ENCODE data around the gene PRR7.
"Not testable (repeated sequence)": the region's sequence is repeated elsewhere in the genome, so short reads cannot be mapped to it uniquely, and the experiment has no call there.

PRR7 gene

GRCh38 chr5:177446200-177447065 is at the start of gene PRR7:
TSS of gene PRR7 (plus strand) at chr5:177446814. CDS start at chr5:177455068, 8,254 bp downstream.
- DNase-seq (ENCODE audit: low read depth, low spot score), result no peak

- DNase-seq (ENCODE audit: low read depth, low spot score), result no peak
Measured at GRCh38 chr5:177397875-177398390, 48.7 kb upstream of the PRR7 start.

GRCh38 chr5:177399997-177400868 is 46.4 kb upstream of the PRR7 start, which contains the start of gene PFN3:
TSS of gene PFN3 (minus strand) at chr5:177400661. CDS start at chr5:177400576, 85 bp downstream.
- no peak for DNase-seq (ENCODE audit: low read depth, low spot score)

- DNase-seq (ENCODE audit: low read depth, low spot score), result no peak
Measured at GRCh38 chr5:177402271-177403043, 44.2 kb upstream of the PRR7 start.

GRCh38 chr5:177403102-177403791 is 43.4 kb upstream of the PRR7 start:
- DNase-seq (ENCODE audit: low read depth, low spot score), result no peak

- no peak for DNase-seq (ENCODE audit: low read depth, low spot score)
Measured at GRCh38 chr5:177403792-177404640, 42.6 kb upstream of the PRR7 start.

- no peak for DNase-seq (ENCODE audit: low read depth, low spot score)
Measured at GRCh38 chr5:177404641-177405179, 41.9 kb upstream of the PRR7 start.

- no peak for DNase-seq (ENCODE audit: low read depth, low spot score)
Measured at GRCh38 chr5:177405312-177405711, 41.3 kb upstream of the PRR7 start.

GRCh38 chr5:177405805-177406204 is 40.8 kb upstream of the PRR7 start:
- no peak for DNase-seq (ENCODE audit: low read depth, low spot score)

- no peak for DNase-seq (ENCODE audit: low read depth, low spot score)
Measured at GRCh38 chr5:177409043-177409801, 37.4 kb upstream of the PRR7 start, which contains the start of gene F12. TSS of gene F12 (minus strand) at chr5:177409564. CDS start at chr5:177409527, 37 bp downstream.

- no peak for DNase-seq (ENCODE audit: low read depth, low spot score)
Measured at GRCh38 chr5:177410575-177410974, 36.0 kb upstream of the PRR7 start.

- DNase-seq (ENCODE audit: low read depth, low spot score), result no peak
Measured at GRCh38 chr5:177412603-177413233, 33.9 kb upstream of the PRR7 start.

GRCh38 chr5:177414481-177414880 is 32.1 kb upstream of the PRR7 start:
- DNase-seq (ENCODE audit: low read depth, low spot score), result no peak

GRCh38 chr5:177417081-177417480 is 29.5 kb upstream of the PRR7 start:
- DNase-seq (ENCODE audit: low read depth, low spot score), result not testable (repeated sequence)

- no peak for DNase-seq (ENCODE audit: low read depth, low spot score)
Measured at GRCh38 chr5:177419046-177419445, 27.6 kb upstream of the PRR7 start.

- DNase-seq (ENCODE audit: low read depth, low spot score), result not testable (repeated sequence)
Measured at GRCh38 chr5:177420472-177420871, 26.1 kb upstream of the PRR7 start.

- no peak for DNase-seq (ENCODE audit: low read depth, low spot score)
Measured at GRCh38 chr5:177421062-177421798, 25.4 kb upstream of the PRR7 start.
